IMR-90 (cell line): ENCODE data around the gene IQSEC3. TPM values are rescaled to one million over a fixed set of nuclear protein-coding genes. Genes with fewer than 3 reads are reported as not detected.

Source experiments
- ATAC-seq: fragments of 200-7000 bp; cut with Tn5 transposase; 2 replicates; pipeline ENCODE4 v1.9.1; 2020; ENCODE audit warnings: low read depth, mild to moderate bottlenecking, moderate library complexity
- BruUV-seq: library from RNA; stranded (reverse); fragments of 400-500 nt; replicated peaks from 2 replicates; lab custom pipeline; 2021; lab: Mats Ljungman, UMichigan
- CTCF ChIA-PET: fragments of 300-600 bp; formaldehyde crosslinking; extraction: SDS; loops from one replicate; lab custom pipeline; 2021; ENCODE audit warnings: antibody characterized with exemption; lab: Yijun Ruan, JAX
- POLR2A ChIA-PET: fragments of 300-600 bp; sonication (Branson Sonifier 250); formaldehyde crosslinking; loops from one replicate; lab custom pipeline; 2022; ENCODE audit warnings: antibody characterized with exemption; ENCODE audit not compliant: unreplicated experiment; lab: Charles Lee
- DNase-seq: peaks from one replicate; pipeline ENCODE4 v3.0.0; 2013
- H2AFZ ChIP-seq: replicated peaks from 2 replicates; pipeline ENCODE3; 2013; ENCODE audit warnings: low read length, mild to moderate bottlenecking; ENCODE audit not compliant: poor library complexity
- H2AK5ac ChIP-seq: 2 replicates; pipeline ENCODE4 v1.6.1; 2013; ENCODE audit warnings: low read depth, low read length, inconsistent platforms
- H2AK9ac ChIP-seq: replicated peaks from 2 replicates; pipeline ENCODE3; 2013; ENCODE audit warnings: mild to moderate bottlenecking, low read depth, low read length, moderate library complexity; ENCODE audit not compliant: poor library complexity
- H2BK120ac ChIP-seq: 2 replicates; pipeline ENCODE4 v1.6.1; 2013; ENCODE audit warnings: low read depth, low read length, inconsistent platforms
- H2BK15ac ChIP-seq: 3 replicates; pipeline ENCODE4 v1.6.1; 2013; ENCODE audit warnings: low read depth, low read length, inconsistent platforms
- H2BK20ac ChIP-seq: 2 replicates; pipeline ENCODE4 v1.6.1; 2013; ENCODE audit warnings: low read depth, mild to moderate bottlenecking, inconsistent platforms, low read length, moderate library complexity
- H2BK5ac ChIP-seq: 2 replicates; pipeline ENCODE4 v1.6.1; 2013; ENCODE audit warnings: mild to moderate bottlenecking, low read depth, low read length, inconsistent platforms; ENCODE audit not compliant: poor library complexity, severe bottlenecking
- H3K14ac ChIP-seq: replicated peaks from 2 replicates; pipeline ENCODE4 v1.6.1; 2013; ENCODE audit warnings: low read depth, low read length, inconsistent platforms
- H3K18ac ChIP-seq: 2 replicates; pipeline ENCODE4 v1.6.1; 2013; ENCODE audit warnings: low read depth, low read length, control low read depth
- H3K23ac ChIP-seq: 2 replicates; pipeline ENCODE4 v1.6.1; 2013; ENCODE audit warnings: low read depth, low read length, inconsistent platforms
- H3K27ac ChIP-seq: 2 replicates; pipeline ENCODE4 v1.5.1; 2013; ENCODE audit warnings: mild to moderate bottlenecking, control low read depth, low read length; ENCODE audit not compliant: insufficient read depth
- H3K27me3 ChIP-seq: 2 replicates; pipeline ENCODE4 v1.6.1; 2013; ENCODE audit warnings: low read length; ENCODE audit not compliant: control insufficient read depth, insufficient read depth
- H3K36me3 ChIP-seq: 2 replicates; pipeline ENCODE4 v1.6.1; 2013; ENCODE audit warnings: low read length, mixed read lengths; ENCODE audit not compliant: control insufficient read depth, insufficient read depth
- H3K4ac ChIP-seq: 2 replicates; pipeline ENCODE4 v1.6.1; 2013; ENCODE audit warnings: low read depth, low read length, inconsistent platforms
- H3K4me1 ChIP-seq: 2 replicates; pipeline ENCODE4 v1.6.1; 2013; ENCODE audit warnings: low read length, mixed read lengths; ENCODE audit not compliant: control insufficient read depth, insufficient read depth
- H3K4me2 ChIP-seq: 2 replicates; pipeline ENCODE4 v1.6.1; 2013; ENCODE audit warnings: low read depth, mild to moderate bottlenecking, control low read depth, low read length, moderate library complexity
- H3K4me3 ChIP-seq: 2 replicates; pipeline ENCODE4 v1.5.1; 2013; ENCODE audit warnings: low read depth, mild to moderate bottlenecking, control low read depth, low read length, moderate library complexity; ENCODE audit not compliant: insufficient read depth
- H3K56ac ChIP-seq: 2 replicates; pipeline ENCODE4 v1.6.1; 2013; ENCODE audit warnings: low read length, inconsistent platforms; ENCODE audit not compliant: insufficient read depth; ENCODE audit errors: extremely low read depth
- H3K79me1 ChIP-seq, 2 experiments: 2 replicates each; pipeline ENCODE4 v1.6.1; 2013; ENCODE audit warnings: low read length in 2 of 2, inconsistent platforms in 1 of 2, low read depth in 1 of 2
- H3K9ac ChIP-seq: 2 replicates; pipeline ENCODE4 v1.6.1; 2013; ENCODE audit warnings: low read depth, low read length, control low read depth
- H3K9me1 ChIP-seq: 2 replicates; pipeline ENCODE4 v1.6.1; 2013; ENCODE audit warnings: low read length, inconsistent platforms; ENCODE audit not compliant: insufficient read depth
- H3K9me3 ChIP-seq: 2 replicates; pipeline ENCODE4 v1.6.1; 2013; ENCODE audit warnings: low read length; ENCODE audit not compliant: control insufficient read depth, insufficient read depth
- H4K20me1 ChIP-seq: 2 replicates; pipeline ENCODE4 v1.6.1; 2013; ENCODE audit warnings: low read length, inconsistent platforms; ENCODE audit not compliant: insufficient read depth
- H4K5ac ChIP-seq: 2 replicates; pipeline ENCODE4 v1.6.1; 2013; ENCODE audit warnings: mild to moderate bottlenecking, low read depth, low read length, control low read depth
- H4K8ac ChIP-seq, 2 experiments: 2 replicates each; pipeline ENCODE4 v1.6.1; 2013; ENCODE audit warnings: low read depth in 2 of 2, low read length in 2 of 2, control low read depth in 1 of 2, inconsistent platforms in 1 of 2
- H4K91ac ChIP-seq: 2 replicates; pipeline ENCODE4 v1.6.1; 2013; ENCODE audit warnings: low read depth, low read length, inconsistent platforms; ENCODE audit not compliant: insufficient read depth
- BHLHE40 ChIP-seq: fragments of 150-350 bp; IDR thresholded peaks from 2 replicates; pipeline ENCODE4 v1.6.1; 2016; ENCODE audit warnings: mild to moderate bottlenecking, low read depth, low read length
- CEBPB ChIP-seq: IDR thresholded peaks from 2 replicates; pipeline ENCODE4 v1.6.1; 2012; ENCODE audit warnings: low read depth, low read length, improper control_type of control experiment
- CHD1 ChIP-seq: IDR thresholded peaks from 2 replicates; pipeline ENCODE4 v1.6.1; 2012; ENCODE audit warnings: low read depth, low read length, improper control_type of control experiment
- MAFK ChIP-seq: IDR thresholded peaks from 2 replicates; pipeline ENCODE4 v1.6.1; 2012; ENCODE audit warnings: low read depth, low read length, improper control_type of control experiment
- MAZ ChIP-seq: IDR thresholded peaks from 2 replicates; pipeline ENCODE4 v1.6.1; 2012; ENCODE audit warnings: low read depth, mild to moderate bottlenecking, low read length, improper control_type of control experiment, moderate library complexity, borderline replicate concordance
- POLR2A ChIP-seq: IDR thresholded peaks from 2 replicates; pipeline ENCODE4 v1.6.1; 2012; ENCODE audit warnings: mild to moderate bottlenecking, low read depth, low read length
- RAD21 ChIP-seq: IDR thresholded peaks from 2 replicates; pipeline ENCODE4 v1.6.1; 2012; ENCODE audit warnings: low read length, improper control_type of control experiment
- RCOR1 ChIP-seq: IDR thresholded peaks from 2 replicates; pipeline ENCODE4 v1.6.1; 2012; ENCODE audit warnings: mild to moderate bottlenecking, low read length, improper control_type of control experiment; ENCODE audit not compliant: insufficient replicate concordance
- RFX5 ChIP-seq: IDR thresholded peaks from 2 replicates; pipeline ENCODE4 v1.8.0; 2012; ENCODE audit warnings: low read depth, mild to moderate bottlenecking, low read length, moderate library complexity
- SMC3 ChIP-seq: fragments of 150-350 bp; IDR thresholded peaks from 2 replicates; pipeline ENCODE4 v1.6.1; 2016; ENCODE audit warnings: low read depth, mild to moderate bottlenecking, antibody characterized with exemption, low read length, moderate library complexity
- WGBS, 2 experiments: methylation state at CpG; one replicate each; pipeline versions ENCODE4 v1.1.5 to v1.1.7; 2013; ENCODE audit warnings: missing lambda C conversion rate in 2 of 2; ENCODE audit not compliant: insufficient read length in 1 of 2; ENCODE audit errors: extremely low coverage in 2 of 2; 5-methylcytosine and 5-hydroxymethylcytosine counted together
- dilution Hi-C: fragments of 300-500 bp; cut with HindIII; formaldehyde crosslinking; loops from one replicate; pipeline ENCODE4 v1.14.3; 2018; ENCODE audit warnings: low sequenced_read_pairs; ENCODE audit not compliant: unreplicated experiment
- in situ Hi-C: fragments of 300-500 bp; cut with MboI; formaldehyde crosslinking; loops from 3 replicates; pipeline ENCODE4 v1.14.3; 2019; ENCODE audit warnings: low sequenced_read_pairs, inconsistent platforms, mixed read lengths
- intact Hi-C: fragments of 100-400 bp; cut with micrococcal nuclease; formaldehyde crosslinking; loops from 2 replicates; pipeline ENCODE4 v1.10.0; 2022
- polyA plus RNA-seq, 3 experiments: library from polyadenylated mRNA; depleted of rRNA; stranded (reverse); fragments of >200 nt; gene quantifications; 2 replicates each; pipeline ENCODE4 v1.2.3, GENCODE V29; 2012; ENCODE audit warnings: low replicate concordance in 1 of 3
- total RNA-seq: library from RNA; depleted of rRNA; stranded (reverse); fragments of >200 nt; gene quantifications from 2 replicates; pipeline ENCODE4 v1.2.3, GENCODE V29; 2012
- TF ChIP-seq, protein P1 (sequence below): fragments of 150-350 bp; IDR thresholded peaks from 2 replicates; pipeline ENCODE4 v1.6.1; 2017; ENCODE audit warnings: mild to moderate bottlenecking, antibody characterized with exemption, low read length, low read depth
- TF ChIP-seq, protein P2 (sequence below): fragments of 150-350 bp; IDR thresholded peaks from 2 replicates; pipeline ENCODE4 v1.6.1; 2016; ENCODE audit warnings: low read depth, mild to moderate bottlenecking, low read length, moderate library complexity, borderline replicate concordance
- TF ChIP-seq, protein P3 (sequence below): conservative IDR thresholded peaks from 2 replicates; pipeline ENCODE4 v1.5.1; 2012; ENCODE audit warnings: mild to moderate bottlenecking, low read depth, low read length, improper control_type of control experiment

Gene IQSEC3
- total and polyA plus RNA-seq, 2 of the 4 experiments (the other 2 are of a cell fraction) = 0.10 TPM; not detected in 1

DNA sequence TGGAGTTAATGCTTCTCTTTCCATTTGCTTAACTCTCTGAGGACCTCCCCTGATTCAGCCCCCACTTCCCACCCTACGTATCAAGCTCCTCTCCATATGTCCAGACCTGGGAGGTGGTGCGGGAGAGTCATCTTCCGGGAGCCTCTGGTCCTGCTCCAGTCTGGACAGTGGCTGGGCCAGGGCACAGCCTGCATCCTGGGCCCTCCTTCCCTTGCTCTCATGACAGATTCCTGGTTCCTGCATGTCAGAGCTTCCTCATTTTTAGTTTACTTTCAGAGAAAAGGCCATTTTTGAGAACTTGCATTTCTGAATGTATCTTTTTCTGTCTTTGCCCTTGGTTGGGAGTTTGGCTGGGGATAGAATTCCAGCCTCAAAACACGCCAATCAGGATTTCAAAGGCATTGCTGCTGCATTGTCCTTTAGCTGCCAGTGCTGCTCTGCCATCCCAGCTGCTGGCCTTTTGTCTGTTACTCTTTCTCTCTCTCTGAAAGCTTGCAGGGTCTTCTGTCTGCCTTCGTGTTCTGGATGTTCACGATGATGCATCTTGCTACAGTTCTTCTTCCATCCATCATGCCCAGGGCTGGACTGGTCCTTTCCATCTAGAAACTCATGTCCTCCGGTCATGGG is 92.7 kb downstream of the IQSEC3 start:
- intact Hi-C loops = no loop called here
- WGBS, 2 experiments = 57% methylated on average over 1 of the region's 7 CpGs; no CpG with 5 or more reads in 1 of the 2 experiments
- no TSS peak for BruUV-seq
- Histone ChIP-seq H4K5ac (no peak overlapping the region), H4K20me1 (no peaks in the 10 kb centered on the region), H3K4me3 (no peak overlapping the region), H3K27me3 (peaks cover 42% of the 10 kb centered on the region), H3K56ac (no peak overlapping the region), H3K36me3 (no peaks in the 10 kb centered on the region), H2BK120ac (no peak overlapping the region), H2AK9ac (no peak overlapping the region), H2BK5ac (no peak overlapping the region), H2BK20ac (no peak overlapping the region), H4K91ac (no peak overlapping the region), H3K23ac (no peak overlapping the region), H3K9me3 (peaks cover 2% of the 10 kb centered on the region; the same call in 1 of the 2 replicates), H3K27ac (no peak overlapping the region), H3K79me1 (no peaks in the 10 kb centered on the region), H3K4ac (no peak overlapping the region), H2AFZ (no peak overlapping the region), H3K4me1 (no peaks in the 10 kb centered on the region), H3K4me2 (no peak overlapping the region), H3K9me1 (no peaks in the 10 kb centered on the region), H2AK5ac (no peak overlapping the region), H3K14ac (no peak overlapping the region), H2BK15ac (no peak overlapping the region), H3K18ac (no peak overlapping the region), H3K9ac (no peak overlapping the region), H4K8ac (no peak overlapping the region)
- TF ChIP-seq RFX5 (no peak), SMC3 (no peak), CHD1 (no peak), BHLHE40 (no peak), RAD21 (no peak), POLR2A (no peak), CEBPB (no peak), MAFK (no peak), RCOR1 (no peak), MAZ (no peak)
- TF ChIP-seq, protein P1, sequence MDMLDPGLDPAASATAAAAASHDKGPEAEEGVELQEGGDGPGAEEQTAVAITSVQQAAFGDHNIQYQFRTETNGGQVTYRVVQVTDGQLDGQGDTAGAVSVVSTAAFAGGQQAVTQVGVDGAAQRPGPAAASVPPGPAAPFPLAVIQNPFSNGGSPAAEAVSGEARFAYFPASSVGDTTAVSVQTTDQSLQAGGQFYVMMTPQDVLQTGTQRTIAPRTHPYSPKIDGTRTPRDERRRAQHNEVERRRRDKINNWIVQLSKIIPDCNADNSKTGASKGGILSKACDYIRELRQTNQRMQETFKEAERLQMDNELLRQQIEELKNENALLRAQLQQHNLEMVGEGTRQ = no peak
- TF ChIP-seq, protein P2, sequence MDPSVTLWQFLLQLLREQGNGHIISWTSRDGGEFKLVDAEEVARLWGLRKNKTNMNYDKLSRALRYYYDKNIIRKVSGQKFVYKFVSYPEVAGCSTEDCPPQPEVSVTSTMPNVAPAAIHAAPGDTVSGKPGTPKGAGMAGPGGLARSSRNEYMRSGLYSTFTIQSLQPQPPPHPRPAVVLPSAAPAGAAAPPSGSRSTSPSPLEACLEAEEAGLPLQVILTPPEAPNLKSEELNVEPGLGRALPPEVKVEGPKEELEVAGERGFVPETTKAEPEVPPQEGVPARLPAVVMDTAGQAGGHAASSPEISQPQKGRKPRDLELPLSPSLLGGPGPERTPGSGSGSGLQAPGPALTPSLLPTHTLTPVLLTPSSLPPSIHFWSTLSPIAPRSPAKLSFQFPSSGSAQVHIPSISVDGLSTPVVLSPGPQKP = no peak
- TF ChIP-seq, protein P3, sequence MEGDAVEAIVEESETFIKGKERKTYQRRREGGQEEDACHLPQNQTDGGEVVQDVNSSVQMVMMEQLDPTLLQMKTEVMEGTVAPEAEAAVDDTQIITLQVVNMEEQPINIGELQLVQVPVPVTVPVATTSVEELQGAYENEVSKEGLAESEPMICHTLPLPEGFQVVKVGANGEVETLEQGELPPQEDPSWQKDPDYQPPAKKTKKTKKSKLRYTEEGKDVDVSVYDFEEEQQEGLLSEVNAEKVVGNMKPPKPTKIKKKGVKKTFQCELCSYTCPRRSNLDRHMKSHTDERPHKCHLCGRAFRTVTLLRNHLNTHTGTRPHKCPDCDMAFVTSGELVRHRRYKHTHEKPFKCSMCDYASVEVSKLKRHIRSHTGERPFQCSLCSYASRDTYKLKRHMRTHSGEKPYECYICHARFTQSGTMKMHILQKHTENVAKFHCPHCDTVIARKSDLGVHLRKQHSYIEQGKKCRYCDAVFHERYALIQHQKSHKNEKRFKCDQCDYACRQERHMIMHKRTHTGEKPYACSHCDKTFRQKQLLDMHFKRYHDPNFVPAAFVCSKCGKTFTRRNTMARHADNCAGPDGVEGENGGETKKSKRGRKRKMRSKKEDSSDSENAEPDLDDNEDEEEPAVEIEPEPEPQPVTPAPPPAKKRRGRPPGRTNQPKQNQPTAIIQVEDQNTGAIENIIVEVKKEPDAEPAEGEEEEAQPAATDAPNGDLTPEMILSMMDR = no peak
- ChIA-PET POLR2A (no interaction called here), CTCF (no interaction called here)
- ATAC-seq (no peak), DNase-seq (no peak)
- in situ Hi-C loops = no loop called here
- dilution Hi-C loops = no loop called here
